MV-4-11 (cell line): Measurements from ENCODE around the gene GAPDHS.

Source experiments
- DNase-seq: peaks from one replicate; lab custom pipeline; 2025; lab: John Stamatoyannopoulos, UW

Gene GAPDHS

DNA sequence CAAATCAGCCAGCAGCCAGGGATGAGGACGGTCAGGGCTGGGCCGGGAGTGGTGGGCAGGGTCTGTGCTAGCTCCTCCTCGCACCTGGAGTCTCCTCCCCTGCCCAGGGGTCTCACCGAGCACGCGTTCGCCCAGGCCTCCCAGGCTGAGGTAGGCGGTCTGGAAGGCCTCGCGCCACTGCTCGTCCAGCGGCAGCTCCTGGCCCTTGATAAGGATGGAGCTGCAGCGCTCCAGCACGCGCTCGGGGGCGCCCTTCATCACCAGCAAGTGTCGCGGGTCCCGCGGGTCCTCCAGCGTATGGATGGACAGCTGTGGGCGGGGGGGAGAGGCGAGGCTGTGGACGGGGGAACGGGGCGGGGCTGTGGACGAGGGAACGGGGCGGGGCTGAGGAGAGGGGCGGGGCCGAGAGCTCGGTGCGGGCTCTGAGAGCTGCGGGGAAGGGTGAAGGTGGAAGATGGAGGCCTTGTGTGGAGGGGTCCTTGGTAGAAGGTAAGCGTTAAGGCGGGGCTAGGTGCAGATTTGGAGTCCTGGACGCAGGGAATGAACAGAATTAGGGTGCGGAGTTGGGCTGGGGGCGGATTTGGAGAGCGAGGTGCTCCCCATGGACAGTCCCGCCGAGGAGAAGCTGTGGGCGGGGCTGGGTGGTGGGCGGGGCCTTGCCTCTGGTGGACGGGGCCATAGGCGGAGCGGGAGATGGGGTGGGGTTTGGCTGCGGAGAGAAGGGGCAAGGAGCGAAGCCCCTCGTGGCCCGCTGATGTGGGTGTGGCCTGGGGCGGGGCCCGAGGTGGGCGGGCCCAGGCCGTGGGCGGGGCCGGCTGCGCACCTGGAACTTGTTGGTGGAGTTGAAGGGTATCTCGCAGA is 24.5 kb downstream of the GAPDHS start:
- DNase-seq: no peak

DNA sequence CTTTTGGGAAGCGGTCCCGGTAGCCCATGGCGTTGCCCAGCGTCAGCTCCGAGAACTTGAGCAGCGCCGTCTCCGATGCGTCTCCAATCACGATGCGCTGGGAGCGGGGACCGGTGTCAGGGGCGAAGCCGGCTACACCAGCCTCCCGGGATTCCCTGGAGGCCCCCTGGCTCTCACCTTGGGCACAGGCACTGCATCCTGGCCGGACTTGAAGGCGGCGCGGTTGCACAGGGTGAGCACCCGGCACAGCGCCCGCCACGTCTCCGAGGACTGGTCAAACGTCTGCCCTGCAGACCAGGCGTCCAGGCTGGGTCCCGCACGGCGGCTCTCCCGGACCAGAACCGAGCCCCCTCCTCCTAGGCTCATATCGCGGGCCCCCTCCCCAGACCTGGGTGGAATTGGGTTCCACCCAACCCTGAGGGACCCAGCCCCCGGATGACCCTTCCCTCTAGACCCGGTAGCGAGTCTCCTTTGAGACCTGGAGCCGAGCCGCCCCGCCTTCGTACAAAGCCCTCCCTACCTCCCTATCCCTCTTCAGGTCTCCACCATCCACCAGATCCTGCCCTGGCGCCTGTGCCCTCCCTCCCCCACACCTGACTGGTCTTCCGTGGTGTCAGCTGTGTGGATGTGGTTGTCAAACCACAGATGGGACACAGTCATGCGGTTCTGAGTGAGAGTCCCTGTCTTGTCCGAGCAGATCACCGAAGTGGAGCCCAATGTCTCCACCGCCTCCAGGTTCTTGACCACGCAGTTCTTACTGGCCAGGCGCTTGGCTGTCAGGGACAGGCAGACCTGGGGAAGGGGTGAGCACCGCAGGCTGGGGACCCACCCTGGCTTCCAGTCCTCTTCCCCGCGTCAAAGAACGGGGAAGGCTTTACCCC is 25.4 kb downstream of the GAPDHS start:
- DNase-seq: no peak

DNA sequence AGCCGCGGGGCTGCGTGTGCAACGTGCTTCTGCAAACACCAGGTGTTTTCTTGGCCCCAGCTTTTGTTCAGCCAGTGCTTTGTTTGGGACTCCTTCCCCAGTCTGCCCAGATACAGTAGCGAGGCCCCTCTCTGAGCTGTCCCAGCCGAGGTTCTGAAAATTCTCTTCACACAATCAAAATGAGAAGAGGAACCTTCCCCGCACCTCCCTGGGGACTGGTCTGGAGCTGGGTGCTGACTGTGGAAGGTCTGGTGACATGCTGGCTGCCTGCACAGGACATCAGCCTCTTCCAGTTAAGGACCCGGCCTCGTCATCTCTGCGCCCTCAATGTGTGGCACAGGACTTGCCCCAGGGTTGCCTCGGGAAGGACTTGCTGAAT is 26.0 kb downstream of the GAPDHS start:
- peak; percentile 56 for DNase-seq

DNA sequence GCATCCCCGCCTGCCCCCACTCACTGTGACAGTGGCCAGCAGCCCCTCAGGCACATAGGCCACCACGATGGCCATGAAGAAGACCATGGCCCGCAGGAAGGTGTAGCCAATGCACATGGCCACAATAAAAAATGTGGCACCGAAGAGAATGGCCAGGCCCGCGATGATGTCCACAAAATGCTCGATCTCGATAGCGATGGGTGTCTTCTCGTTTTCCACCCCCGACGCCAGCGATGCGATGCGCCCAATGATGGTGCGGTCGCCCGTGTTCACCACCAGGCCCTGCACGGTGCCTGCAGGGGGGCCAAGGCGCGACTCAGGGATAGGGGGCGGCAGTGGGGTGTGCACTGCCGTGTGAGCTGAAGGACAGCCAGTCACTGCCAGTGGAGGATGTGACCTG is 26.5 kb downstream of the GAPDHS start:
- no peak for DNase-seq

DNA sequence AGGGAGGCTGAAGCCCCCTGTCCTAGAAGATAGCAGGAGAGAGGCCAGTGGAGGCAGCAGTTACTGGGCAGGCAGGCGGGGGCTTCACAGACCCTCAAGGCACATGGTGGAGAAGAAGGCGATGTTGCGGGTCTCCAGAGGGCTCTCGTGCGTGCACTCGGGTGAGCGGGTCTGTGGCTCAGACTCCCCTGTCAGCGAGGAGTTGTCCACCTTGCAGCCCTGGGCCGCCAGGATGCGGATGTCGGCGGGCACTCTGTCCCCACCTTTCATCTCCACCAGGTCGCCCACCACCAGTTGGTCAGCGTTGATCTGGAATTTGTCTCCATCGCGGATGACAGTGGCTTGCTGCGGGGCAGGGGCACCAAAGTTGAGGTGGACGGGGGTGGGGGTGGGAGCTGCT is 27.0 kb downstream of the GAPDHS start:
- DNase-seq: no peak

DNA sequence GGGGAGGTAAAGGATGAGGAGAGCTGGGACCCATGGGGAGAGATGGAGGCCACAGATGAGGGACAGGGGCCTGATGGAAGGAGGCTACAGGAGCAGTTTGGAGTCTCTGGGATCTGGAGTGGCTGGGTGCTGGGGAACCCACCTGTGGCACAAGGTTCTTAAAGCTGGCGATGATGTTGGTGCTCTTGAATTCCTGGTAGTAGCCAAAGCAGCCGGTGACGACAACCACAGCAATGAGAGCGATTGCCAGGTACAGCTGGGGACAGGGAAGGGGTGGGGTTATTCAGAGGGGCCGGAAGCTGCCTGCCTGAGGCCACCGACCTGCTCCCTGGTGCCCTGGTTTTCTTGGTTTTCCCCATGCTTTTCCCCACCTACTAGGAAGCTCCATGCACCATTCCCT is 27.4 kb downstream of the GAPDHS start:
- no peak for DNase-seq

DNA sequence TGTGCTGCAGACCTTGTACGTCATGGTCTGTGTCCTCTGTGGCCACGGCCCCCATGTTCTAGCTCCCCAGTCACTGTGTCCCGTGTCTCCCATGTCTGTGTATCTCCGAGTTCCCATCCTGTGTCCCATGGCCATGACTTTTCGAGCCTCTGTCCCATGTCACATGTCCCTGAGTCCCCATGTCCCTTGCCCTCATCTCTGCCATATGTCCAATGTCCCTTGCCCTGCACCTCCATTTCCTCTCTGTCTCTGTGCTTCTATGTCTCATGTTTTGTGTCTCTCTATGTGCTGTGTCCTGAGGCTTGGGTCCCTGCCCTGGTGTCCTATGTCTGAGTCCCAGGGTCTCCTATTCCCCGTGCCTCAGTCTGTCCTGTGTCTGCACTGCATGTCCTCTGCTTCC is 28.2 kb downstream of the GAPDHS start:
- no peak for DNase-seq

DNA sequence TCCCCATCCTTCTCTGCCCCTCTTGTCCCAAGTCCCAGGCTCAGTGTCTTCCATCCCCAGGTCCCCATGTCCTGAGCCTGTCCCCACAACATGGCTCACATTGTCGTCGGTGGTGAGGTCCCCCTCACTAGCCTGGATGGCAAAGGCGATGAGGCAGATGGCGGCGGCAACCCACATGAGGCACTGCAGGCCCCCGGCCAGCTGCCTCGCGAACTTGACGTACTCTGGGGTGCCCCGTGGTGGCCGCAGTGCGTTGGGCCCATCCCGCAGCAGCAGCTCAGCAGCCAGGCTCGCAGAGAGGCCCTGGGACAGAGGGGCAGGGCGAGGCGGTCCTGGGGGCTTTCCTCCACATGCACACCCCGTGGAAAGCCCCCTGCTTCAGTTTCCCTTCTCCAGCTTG is 29.1 kb downstream of the GAPDHS start:
- DNase-seq: no peak

DNA sequence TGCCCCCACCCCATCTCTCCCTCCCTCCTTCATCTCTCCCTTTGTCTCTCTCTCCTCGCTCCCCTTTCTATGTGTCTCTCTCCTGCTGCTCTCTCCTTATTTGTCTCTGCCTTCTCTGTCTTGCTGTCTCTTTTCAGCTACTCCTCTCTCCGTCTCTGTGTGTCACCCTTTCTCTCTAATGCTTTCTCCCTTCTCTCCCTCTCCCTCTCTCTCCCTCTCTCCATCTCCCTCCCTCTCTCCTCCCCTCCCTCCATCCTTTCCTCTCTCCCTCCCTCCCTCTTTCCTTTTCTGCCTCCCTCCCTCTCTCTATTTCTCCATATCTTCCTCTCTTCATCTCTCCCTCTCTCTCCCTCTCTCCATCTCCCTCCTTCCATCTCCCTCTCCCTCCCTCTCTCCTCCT is 29.5 kb downstream of the GAPDHS start:
- DNase-seq: no peak

DNA sequence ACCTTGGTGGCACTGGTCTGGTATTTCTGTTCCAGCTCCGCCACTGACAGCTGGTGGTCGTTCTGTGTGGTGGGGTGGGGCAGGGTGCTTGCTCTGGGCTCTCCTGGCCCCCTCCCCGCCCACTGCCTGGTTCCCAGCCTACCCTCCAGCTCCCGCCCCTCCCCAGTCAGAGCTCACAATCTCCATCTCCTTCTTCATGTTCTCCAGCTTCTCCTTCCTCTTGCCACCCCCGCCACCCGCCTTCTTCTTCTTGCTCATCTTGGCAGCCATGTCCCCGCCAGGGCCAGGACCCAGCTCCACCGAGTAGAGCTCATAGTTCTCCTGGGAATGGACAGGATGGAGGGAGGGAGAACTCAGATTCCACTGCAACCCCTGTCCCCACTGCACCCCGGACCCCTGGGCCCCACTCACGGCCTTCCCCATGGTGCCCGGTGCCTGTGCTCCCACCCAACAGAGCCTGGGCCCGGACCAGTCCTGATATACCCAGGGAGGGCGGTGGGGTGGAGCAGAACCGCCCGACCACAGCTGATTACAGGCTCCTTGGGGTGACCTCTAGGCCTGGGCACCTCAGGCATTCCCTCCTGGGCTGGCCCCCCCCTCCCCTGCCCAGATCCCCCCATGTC is 30.1 kb downstream of the GAPDHS start, which contains the start of gene ATP4A:
Gene ATP4A, minus strand, starts transcription at position 452 of the 623 bp plus-strand sequence. Its CDS starts 29 bp downstream, at position 423.
- no peak for DNase-seq

DNA sequence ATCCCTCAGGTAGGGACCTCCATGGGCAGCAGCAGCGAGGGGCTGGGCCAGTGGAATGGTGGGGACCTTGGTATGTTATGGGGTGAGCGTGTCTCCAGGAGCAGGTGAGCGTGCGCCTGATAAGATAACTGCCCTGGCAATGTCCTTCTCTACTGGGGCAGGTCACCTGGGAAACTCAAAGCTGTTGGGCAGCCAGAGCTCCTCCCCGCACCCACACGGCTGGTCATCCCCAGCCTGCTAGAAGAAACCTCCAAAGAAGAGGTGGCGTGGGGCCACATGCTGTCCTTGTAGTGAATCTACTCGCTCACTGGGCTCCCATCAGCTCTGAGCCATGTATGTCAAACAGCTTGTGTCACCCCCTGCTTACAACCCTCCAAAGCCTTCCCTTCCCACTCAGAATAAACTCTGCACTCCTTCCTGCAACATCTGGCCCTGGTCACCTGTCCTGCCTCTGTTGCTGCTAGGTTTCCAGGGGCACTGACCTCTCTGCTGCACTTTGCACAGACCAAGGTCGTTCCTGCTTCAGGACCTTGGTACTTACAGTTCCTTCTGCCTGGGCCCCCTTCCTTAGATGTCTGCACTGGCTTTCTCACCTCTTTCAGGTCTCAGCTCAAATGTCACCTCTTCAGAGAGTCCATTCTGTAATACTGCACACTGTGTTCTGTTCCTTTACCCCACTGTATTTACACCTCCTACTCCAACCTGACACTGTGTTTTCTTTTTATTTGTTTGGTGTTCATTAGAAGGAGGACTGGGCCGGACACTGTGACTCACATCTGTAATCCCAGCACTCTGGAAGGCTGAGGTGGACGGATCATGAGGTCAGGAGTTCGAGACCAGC is 32.0 kb downstream of the GAPDHS start:
- DNase-seq: no peak

DNA sequence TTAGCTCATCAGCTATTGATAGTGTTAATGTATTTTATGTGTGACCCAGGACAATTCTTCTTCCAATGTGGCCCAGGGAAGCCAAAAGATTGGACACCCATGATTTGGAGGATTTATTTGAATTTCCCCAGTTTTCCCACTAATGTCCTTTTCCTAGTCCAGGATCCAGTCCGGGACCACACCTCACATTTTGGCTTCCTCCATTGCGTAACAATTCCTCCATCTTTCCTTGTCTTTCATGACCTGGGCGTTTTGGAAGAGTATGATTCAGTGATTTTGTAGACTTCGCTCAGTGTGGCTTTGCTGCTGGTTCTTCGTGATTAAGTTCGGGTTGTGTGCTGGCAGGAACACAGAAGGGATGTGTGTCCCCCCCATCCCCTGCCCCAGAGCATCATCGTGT is 33.5 kb downstream of the GAPDHS start:
- no peak for DNase-seq

DNA sequence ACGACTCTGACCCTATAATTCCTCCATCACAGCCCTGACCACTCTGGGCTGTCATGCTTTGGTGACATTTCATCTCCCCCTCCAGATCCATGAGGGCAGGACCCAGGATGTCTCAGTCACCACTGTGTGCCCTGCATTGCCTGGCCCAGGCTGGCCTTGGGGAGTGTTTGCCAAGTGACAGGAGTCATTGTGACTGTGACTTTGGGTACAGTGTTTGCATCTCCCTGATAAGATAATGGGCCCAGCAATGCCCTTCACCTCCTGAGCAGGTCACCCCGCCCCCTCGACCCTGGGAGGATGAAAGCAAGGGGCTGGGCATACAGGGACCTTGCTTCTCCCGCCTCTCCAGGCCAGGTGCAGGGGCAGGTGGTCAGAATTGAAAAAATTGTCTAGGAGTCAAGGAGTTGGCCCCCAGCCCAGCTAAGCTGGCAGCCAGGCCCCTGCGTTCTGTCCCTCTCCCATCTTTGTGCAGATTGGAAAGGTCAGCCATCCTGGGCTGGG is 36.1 kb downstream of the GAPDHS start:
- no peak for DNase-seq

DNA sequence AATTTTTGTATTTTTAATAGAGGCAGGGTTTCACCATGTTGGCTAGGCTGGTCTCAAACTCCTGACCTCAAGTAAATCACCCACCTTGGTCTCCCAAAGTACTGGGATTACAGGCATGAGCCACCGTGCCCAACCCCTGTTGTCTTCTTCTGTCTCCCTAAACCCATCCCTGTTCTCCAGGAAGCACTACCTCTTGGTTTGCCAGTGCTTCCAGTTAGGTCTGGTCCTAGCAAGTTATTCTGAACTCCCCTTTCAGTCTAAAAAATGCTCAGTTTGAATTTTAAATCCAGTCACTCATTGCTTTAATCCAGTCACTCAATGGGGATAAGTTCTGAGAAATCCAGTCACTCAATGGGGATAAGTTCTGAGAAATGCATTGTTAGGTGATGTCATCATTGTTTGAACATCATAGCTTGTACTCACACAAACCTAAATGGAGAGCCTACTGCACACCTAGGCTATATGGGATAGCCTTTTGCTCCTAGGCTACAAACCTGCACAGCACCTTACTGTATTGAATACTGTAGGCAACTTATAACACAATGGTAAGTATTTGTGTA is 38.2 kb downstream of the GAPDHS start:
- no peak for DNase-seq

DNA sequence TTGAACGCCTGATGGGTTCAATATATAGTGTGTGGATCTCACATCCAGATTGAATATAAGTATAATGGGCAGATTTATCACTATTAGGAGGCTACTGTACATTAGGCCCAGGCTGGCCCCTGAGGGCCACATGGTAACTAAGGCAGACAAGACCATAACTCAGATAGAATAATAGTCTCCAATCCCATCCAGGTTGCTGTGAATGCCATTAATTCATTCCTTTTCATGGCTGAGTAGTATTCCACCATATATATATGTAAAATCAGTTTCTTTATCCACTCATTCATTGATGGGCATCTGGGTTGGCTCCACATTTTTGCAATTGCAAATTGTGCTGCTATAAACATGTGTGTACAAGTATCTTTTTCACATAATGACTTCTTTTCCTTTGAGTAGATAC is 44.7 kb downstream of the GAPDHS start:
- DNase-seq: no peak

DNA sequence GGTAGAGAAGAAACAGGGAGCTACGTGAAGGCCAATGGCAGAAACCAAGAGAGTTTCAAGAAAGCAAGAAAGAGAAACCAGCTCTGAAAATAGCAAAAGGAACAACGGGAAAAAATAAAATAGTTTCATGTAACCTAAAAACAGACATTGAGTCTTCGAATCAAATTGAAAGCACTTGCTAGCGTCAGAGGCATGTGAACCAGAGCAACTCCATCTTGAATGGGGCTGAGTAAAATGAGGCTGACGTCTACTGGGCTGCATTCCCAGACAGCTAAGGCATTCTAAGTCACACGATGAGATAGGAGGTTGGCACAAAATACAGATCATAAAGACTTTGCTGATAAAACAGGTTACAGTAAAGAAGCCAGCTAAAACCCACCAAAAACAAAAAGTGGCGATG is 45.5 kb downstream of the GAPDHS start:
- no peak for DNase-seq

DNA sequence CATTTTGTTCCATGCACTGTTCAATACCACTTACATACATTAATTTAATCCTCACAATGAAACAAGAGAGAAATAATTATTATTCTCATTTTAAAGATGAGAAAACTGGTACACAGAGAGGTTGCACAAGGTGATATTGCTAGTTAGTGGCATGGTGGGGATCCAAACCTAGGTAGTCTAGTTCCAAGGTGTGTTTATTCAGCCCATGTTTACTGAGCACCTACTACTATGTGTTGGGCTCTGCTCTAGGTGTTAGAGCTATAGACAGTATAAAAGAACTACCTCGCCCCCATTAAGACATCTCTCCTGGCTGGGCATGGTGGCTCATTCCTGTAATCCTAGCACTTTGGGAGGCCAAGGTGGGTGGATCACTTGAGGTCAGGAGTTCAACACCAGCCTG is 49.5 kb downstream of the GAPDHS start:
- DNase-seq: no peak

DNA sequence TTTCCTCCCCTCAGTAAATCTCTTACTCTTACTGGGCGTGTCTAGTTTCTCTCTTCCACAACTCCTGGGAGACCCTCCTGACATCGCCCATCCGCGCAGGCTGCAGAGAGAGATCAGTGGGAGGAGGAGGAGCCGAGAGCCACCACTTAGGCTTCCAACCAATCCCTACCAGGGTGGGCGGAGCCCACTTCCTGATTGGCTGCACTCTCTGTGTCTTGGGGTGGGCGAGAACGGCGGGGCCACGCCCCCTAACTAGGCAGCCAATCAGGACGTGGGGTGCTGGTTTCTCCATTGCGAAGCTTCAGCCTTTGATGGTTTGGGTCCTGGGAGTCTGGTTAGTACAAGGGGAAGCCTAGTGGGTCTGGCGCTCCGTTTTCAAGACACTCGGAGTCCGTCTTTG is 52.6 kb downstream of the GAPDHS start, which contains the start of gene PMIS2:
Gene PMIS2, plus strand, starts transcription at position 326 of the 400 bp plus-strand sequence. CDS start 87 bp downstream, outside the sequence.
- no peak for DNase-seq

DNA sequence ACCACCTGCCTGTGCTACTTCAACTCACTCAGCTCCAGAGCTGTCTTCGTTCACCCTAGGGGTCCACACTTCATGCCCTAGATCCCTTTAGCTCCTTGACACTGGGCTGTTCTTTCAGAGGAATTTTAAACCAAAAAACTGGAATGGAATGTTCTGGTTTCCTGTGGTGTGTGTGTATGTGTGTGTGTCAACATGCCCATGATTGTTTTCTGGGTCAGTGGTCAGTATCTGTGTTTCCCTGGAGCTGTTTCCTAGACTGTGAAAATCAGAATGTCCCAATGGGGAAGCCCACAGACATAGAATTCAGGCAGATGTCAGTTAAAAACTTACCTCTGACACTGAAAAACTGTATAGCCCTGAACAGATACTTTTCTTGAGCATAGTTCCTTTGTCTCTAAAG is 54.1 kb downstream of the GAPDHS start:
- DNase-seq: no peak

DNA sequence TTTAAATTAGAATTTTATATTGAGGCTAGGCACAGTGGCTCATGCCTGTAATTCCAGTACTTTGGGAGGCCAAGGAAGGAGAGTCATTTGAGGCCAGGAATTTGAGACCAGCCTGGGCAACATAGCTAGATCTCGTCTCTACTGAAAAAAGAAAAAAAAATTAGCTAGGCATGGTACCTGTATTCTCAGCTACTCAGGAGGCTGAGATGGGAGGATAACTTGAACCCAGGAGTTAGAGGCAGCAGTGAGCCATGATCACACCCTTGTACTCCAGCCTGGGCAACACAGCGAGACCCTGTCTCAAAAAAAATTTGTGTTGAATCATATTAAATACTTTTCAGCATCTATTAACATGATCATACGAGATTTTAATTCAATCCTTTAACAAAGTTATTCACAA is 57.6 kb downstream of the GAPDHS start:
- no peak for DNase-seq

DNA sequence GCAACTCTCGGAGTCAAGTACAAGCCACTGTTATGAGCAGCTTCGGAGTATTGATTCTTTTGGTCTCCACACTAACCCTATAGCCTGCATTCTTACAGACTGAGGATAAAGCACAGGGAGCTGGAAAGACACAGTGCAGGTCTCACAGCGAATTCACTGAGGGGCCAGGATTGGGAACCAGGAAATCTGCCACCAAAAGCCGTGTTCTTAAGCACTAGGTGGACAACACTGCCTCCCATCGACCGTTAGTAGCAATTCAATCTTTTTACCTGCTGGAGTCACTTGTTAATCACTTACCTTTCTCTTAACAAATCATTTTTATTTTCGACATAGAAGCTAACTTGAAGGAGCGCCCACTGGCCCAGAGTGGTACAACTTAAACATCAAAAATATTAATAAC is 59.0 kb downstream of the GAPDHS start:
- peak; percentile 12 for DNase-seq
